ENCODE data around the gene STRA6.
A peak's percentile ranks its signal among the peaks of the same experiment; 100 is the strongest.

STRA6 gene, protein sequence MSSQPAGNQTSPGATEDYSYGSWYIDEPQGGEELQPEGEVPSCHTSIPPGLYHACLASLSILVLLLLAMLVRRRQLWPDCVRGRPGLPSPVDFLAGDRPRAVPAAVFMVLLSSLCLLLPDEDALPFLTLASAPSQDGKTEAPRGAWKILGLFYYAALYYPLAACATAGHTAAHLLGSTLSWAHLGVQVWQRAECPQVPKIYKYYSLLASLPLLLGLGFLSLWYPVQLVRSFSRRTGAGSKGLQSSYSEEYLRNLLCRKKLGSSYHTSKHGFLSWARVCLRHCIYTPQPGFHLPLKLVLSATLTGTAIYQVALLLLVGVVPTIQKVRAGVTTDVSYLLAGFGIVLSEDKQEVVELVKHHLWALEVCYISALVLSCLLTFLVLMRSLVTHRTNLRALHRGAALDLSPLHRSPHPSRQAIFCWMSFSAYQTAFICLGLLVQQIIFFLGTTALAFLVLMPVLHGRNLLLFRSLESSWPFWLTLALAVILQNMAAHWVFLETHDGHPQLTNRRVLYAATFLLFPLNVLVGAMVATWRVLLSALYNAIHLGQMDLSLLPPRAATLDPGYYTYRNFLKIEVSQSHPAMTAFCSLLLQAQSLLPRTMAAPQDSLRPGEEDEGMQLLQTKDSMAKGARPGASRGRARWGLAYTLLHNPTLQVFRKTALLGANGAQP

DNA sequence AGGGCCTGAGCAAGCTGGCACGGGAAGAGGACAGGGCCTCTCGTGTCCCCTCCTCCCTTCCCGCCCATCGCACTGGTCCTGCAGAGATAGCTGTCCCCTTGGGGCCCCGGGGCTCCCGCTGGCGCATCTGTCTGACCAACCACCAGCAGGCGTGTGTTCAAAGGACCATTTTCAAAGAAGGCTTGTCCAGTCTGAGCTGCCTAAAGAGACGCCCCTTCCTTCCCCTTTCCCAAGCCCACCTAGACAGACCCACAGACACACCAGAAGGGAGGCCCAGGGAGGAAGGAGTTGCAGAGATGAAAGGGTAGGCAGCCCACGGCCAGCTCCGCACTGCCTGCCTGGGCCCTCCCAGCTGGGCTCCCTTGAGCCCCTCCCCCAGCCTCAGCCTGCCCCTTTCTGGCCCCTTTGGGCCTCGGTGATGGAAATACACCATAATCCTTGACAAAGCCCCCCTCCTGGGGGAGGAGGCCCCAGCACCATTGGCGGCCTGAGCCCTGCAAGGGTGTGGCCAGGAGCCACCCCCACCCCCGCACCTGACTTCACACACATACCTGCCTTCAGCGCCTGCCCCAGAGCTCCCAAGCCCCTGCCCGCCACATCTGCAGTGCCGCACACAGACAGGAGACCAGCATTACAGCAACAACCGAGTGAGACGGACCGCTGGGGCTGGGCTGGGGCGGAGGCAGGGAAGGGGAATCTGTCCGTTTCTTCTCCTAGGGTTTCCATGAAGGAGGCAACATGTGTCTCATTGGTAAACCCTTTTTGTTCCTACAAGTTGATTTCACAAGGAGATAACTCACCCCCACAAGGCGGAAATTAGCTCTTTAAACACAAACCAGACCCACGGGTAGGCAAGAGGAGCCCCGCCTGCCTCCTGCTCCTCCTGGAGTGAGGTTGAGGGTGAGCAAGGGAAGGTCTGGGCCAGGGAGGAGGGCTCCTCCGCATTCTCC lies at the start of gene STRA6:
TSS of gene STRA6 (minus strand) at position 336 of the 950 bp plus-strand sequence. CDS start 520 bp downstream, outside the sequence.
- DNase-seq, result no peak

- DNase-seq, result no peak
Measured at GRCh38 chr15:74252291-74252690, 49.7 kb upstream of the STRA6 start.

- DNase-seq, result no peak
Measured at GRCh38 chr15:74251131-74251811, 48.7 kb upstream of the STRA6 start.

DNA sequence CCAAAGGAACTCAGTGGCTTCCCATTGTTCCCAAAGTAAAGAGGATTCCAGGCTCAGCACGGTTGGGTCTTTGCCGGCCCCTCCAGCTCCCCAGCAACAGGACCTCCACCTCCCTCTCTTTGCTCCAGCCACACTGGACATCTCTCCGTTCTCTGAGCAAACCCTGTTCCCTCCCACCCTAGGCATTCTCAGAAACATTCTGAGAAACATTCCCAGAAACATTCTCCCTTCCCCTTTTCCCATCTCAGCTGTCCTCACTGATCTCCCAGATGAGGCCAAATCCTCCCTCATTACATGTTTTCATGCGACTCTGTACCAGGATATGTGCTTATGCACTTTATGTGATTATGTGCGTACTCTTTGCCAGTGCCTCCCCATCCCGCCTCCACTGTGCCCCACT lies 47.7 kb upstream of the STRA6 start:
- no peak for DNase-seq

- DNase-seq, result peak; percentile 53
Measured at GRCh38 chr15:74245342-74245931, 42.9 kb upstream of the STRA6 start.

- no peak for DNase-seq
Measured at GRCh38 chr15:74244822-74245341, 42.3 kb upstream of the STRA6 start.

GRCh38 chr15:74243431-74243830 lies 40.8 kb upstream of the STRA6 start:
- no peak for DNase-seq

GRCh38 chr15:74242441-74243185 lies 40.0 kb upstream of the STRA6 start:
- DNase-seq, result no peak

DNA sequence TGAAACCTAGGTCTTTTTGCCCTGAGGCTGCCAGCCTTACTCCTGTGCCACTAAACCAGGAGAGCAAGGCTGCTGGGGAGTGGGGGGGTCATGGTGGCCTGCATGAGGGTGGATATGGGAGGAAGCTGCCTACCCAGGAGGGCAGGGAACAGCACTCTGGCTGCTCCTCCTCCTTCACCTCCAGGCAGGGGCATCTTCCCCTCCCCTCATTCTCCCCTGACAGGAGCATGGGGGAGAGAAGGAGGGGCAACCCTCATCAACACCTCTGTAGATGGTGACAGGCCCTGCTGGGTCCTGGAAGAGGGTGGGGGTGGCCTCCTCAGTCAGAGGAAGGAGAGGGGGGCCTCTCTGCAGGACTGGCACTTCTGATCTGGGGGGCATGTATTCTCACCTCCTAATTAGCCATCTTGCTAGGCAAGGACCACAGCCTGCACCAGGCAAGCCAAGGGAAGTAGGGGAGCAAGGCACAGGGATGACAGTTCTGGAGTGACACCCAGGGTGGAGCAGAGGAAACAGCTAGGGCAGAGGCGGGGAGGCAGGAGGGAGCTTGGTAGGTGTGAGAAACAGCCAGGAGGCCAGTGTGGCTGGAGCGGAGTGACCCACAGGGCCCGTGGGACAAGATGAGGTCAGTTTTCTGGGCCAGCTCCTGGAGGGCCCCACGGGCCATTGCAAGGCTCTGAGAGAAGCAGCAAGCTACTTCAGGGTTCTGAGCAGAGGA lies 38.5 kb upstream of the STRA6 start:
- no peak for DNase-seq

DNA sequence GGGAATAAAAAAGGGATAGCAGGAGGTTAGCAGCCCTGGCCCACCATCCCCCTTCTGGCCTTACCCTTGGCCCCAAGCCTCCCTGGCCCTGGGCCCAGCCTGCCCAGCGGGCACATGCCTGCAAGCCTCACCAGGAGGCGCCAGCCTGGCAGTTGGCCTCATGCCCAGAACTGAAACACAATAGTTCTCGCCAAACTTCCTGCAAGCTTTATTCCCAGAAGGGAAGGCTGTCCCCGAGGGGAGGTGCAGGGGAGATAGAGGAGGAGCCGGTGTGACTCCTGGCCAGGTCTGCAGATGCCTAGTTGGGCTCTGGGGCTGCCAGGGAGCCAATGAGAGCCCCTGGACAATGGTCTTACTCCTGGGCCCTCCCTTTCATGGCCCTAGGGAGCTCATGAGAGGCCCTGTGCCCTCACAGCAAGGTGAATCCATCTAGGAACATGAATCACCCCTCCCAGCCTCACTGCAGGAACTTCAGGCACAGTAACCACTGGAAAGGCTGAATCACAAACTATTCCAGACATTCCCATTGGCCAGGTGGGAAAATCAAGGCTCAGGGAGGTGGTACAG lies 37.5 kb upstream of the STRA6 start:
- peak; percentile 95 for DNase-seq

DNA sequence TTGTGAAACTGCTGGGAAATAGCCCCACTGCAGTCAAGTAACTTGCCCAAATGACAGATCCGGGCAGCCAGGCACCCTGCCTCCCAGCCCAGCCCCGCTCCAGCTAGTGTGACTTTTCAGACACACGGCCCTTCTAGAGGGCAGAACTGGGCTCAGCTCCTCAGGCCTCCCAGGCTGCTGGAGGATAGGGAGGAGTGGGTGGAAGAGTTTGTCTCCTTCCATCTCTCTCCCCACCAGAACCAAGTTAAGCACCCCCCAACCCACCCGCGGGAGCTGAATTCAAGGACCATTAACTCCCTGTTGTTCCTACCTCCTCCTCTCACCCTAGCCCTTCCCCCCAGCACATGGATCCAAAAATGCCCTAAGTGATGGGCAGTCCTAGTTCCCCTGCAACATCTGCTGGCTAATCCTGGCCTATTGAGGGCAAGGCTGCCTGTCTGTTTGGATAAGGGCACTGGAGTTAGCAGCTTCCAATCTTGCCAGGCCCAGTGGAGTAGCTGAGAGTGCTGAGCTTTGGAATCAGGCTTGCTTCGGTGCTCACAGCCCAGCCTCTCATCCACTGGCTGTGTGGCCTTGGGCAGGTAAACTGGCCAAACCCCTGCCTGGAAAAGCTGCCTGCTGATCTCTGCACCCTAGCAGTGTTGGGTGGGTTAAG lies 36.6 kb upstream of the STRA6 start:
- peak; percentile 56 for DNase-seq

DNA sequence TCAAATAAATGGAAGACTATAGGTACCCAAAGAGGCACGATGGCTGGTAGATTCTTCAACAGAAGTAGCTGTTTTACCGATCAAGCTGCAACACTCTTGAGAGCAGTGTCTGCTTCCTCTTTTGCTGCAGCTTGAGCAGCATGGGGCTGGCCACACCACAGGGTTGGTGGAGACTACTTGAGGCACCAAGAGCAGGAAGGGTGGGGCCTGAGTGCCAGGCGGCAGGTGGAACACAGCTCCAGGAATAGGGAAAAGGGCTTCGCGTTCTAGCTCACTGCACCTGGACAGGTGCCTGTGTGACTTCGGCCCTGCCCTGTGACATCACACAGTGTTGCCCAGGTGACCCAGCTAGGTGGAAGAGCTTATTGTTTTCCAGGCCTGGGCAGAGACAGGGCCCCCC lies 33.4 kb upstream of the STRA6 start, which contains the start of gene CCDC33:
TSS of gene CCDC33 (plus strand) at position 365 of the 400 bp plus-strand sequence. CDS start 394 bp downstream, outside the sequence.
- DNase-seq, result no peak

GRCh38 chr15:74234598-74234875 lies 31.9 kb upstream of the STRA6 start:
- DNase-seq, result no peak

GRCh38 chr15:74233851-74234597 lies 31.4 kb upstream of the STRA6 start:
- no peak for DNase-seq

- no peak for DNase-seq
Measured at GRCh38 chr15:74233373-74233772, 30.8 kb upstream of the STRA6 start.

DNA sequence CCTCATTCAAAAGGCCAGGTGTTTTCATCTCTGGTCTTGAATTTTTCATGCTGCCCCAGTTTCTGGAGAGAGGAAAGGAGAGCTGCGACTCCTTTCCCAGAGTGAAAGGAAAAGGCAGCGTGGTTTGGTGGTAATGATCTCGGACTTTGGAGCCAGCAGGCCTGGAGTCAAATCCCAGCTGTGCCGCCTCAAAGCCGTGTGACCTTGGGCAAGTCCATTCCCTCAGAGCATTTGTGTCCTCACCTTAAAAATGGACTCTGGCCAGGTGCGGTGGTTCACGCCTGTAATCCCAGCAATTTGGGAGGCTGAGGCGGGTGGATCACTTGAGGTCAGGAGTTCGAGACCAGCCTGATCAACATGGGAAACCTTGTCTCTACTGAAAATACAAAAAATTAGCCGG lies 28.9 kb upstream of the STRA6 start:
- no peak for DNase-seq

GRCh38 chr15:74229686-74230085 lies 27.1 kb upstream of the STRA6 start:
- DNase-seq, result no peak

- DNase-seq, result no peak
Measured at GRCh38 chr15:74228723-74229081, 26.1 kb upstream of the STRA6 start.
